ENCODE measurements around the gene KRT23.

DNA sequence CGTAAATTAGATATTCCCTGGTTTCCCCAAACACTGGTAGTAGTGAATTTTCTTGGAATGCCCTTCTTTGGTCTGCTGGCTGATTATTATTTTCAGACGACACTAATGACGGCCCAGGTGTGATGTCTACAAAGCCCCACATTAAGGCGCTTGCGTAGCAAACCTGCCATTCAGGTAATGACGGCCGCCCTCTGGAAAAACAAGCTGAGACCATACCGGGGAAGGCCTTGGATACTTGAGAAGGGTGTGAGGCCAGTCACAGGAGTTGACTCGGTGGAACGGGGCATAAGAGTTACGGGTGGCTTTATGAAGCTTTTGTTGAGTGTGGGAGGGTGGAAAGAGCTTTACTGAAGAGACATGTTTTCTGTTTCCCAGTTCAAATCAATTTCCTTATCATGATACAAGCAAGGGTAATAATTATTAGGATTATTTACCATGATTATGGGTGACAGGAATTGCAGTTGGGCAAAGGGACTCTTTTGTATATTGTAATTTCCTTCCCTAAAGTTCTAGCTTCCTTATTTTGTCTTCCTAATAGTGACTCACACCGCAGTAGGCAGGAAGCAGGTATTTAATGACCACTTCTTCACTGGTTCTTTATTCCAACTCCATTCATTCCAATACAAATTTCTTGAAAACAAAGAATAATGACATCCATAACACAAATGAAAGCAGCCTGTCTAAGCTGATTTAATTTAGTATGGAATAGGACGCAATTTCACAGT lies 24.8 kb downstream of the KRT23 start:
- TF ChIP-seq, protein P1, sequence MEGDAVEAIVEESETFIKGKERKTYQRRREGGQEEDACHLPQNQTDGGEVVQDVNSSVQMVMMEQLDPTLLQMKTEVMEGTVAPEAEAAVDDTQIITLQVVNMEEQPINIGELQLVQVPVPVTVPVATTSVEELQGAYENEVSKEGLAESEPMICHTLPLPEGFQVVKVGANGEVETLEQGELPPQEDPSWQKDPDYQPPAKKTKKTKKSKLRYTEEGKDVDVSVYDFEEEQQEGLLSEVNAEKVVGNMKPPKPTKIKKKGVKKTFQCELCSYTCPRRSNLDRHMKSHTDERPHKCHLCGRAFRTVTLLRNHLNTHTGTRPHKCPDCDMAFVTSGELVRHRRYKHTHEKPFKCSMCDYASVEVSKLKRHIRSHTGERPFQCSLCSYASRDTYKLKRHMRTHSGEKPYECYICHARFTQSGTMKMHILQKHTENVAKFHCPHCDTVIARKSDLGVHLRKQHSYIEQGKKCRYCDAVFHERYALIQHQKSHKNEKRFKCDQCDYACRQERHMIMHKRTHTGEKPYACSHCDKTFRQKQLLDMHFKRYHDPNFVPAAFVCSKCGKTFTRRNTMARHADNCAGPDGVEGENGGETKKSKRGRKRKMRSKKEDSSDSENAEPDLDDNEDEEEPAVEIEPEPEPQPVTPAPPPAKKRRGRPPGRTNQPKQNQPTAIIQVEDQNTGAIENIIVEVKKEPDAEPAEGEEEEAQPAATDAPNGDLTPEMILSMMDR (IDR thresholded peaks at IDR 0.05; ENCODE audit: insufficient read depth, low read length): no peak
- no peak for TF ChIP-seq POLR2AphosphoS5 (IDR thresholded peaks at IDR 0.05; ENCODE audit: low read depth)
- TF ChIP-seq, protein P2, sequence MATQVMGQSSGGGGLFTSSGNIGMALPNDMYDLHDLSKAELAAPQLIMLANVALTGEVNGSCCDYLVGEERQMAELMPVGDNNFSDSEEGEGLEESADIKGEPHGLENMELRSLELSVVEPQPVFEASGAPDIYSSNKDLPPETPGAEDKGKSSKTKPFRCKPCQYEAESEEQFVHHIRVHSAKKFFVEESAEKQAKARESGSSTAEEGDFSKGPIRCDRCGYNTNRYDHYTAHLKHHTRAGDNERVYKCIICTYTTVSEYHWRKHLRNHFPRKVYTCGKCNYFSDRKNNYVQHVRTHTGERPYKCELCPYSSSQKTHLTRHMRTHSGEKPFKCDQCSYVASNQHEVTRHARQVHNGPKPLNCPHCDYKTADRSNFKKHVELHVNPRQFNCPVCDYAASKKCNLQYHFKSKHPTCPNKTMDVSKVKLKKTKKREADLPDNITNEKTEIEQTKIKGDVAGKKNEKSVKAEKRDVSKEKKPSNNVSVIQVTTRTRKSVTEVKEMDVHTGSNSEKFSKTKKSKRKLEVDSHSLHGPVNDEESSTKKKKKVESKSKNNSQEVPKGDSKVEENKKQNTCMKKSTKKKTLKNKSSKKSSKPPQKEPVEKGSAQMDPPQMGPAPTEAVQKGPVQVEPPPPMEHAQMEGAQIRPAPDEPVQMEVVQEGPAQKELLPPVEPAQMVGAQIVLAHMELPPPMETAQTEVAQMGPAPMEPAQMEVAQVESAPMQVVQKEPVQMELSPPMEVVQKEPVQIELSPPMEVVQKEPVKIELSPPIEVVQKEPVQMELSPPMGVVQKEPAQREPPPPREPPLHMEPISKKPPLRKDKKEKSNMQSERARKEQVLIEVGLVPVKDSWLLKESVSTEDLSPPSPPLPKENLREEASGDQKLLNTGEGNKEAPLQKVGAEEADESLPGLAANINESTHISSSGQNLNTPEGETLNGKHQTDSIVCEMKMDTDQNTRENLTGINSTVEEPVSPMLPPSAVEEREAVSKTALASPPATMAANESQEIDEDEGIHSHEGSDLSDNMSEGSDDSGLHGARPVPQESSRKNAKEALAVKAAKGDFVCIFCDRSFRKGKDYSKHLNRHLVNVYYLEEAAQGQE (IDR thresholded peaks at IDR 0.05; ENCODE audit: insufficient replicate concordance, low read depth): no peak

Measured in HL-60 (cell line).